GM12891 (cell line): Measurements from ENCODE around the gene SH3BP5L.
"Not testable (repeated sequence)": the region's sequence is repeated elsewhere in the genome, so short reads cannot be mapped to it uniquely, and the experiment has no call there.

Experiments
- DNase-seq: peaks from one replicate; pipeline ENCODE4 v3.0.0; 2011; ENCODE audit warnings: low spot score; ENCODE audit not compliant: insufficient read length
- FAIRE-seq: peaks from 2 replicates; lab custom pipeline; 2011; peaks lifted over from hg19 to GRCh38; lab: Jason Lieb, UNC
- PAX5 ChIP-seq: IDR thresholded peaks from 2 replicates; pipeline ENCODE4 v1.6.1; 2011; ENCODE audit warnings: low read length, moderate library complexity, mild to moderate bottlenecking; ENCODE audit not compliant: insufficient read depth, severe bottlenecking
- POLR2A ChIP-seq: IDR thresholded peaks from 2 replicates; pipeline ENCODE4 v1.6.1; 2011; ENCODE audit warnings: low read depth, low read length, control low read depth
- POLR2AphosphoS5 ChIP-seq: IDR thresholded peaks from 2 replicates; pipeline ENCODE4 v1.6.1; 2011; ENCODE audit warnings: low read depth, low read length, control low read depth
- POU2F2 ChIP-seq: IDR thresholded peaks from 2 replicates; pipeline ENCODE4 v1.6.1; 2011; ENCODE audit warnings: low read depth, mild to moderate bottlenecking, control low read depth, low read length, moderate library complexity
- SPI1 ChIP-seq: IDR thresholded peaks from 2 replicates; pipeline ENCODE4 v1.6.1; 2011; ENCODE audit warnings: low read depth, low read length, control low read depth
- TAF1 ChIP-seq: IDR thresholded peaks from 2 replicates; pipeline ENCODE4 v1.6.1; 2011; ENCODE audit warnings: low read depth, low read length, control low read depth

Gene SH3BP5L

GRCh38 chr1:248834343-248834940, 8.7 kb upstream of the SH3BP5L start:
- FAIRE-seq (peak; percentile 40), DNase-seq (no peak)
- TF ChIP-seq POLR2A (no peak), PAX5 (no peak), POU2F2 (no peak), SPI1 (no peak)

- TF ChIP-seq POLR2AphosphoS5 = no peak
- no peak for TF ChIP-seq TAF1
- no peak for TF ChIP-seq PAX5
- no peak for TF ChIP-seq SPI1
- no peak for TF ChIP-seq POU2F2
- no peak for TF ChIP-seq POLR2A
- no peak for DNase-seq
- no peak for FAIRE-seq
These were observed 6.1 kb upstream of the SH3BP5L start for GRCh38 chr1:248831842-248832241.

GRCh38 chr1:248830718-248831017, 5.0 kb upstream of the SH3BP5L start:
- not testable (repeated sequence) for DNase-seq, FAIRE-seq

GRCh38 chr1:248828845-248829244, 3.1 kb upstream of the SH3BP5L start:
- FAIRE-seq (no peak), DNase-seq (no peak)
- TF ChIP-seq PAX5 (no peak), SPI1 (no peak), POU2F2 (no peak), TAF1 (no peak), POLR2AphosphoS5 (no peak), POLR2A (no peak)

GRCh38 chr1:248825573-248825908, 174 bp downstream of the SH3BP5L start:
- TF ChIP-seq SPI1 (no peak), PAX5 (no peak), TAF1 (no peak), POLR2A (no peak), POLR2AphosphoS5 (no peak), POU2F2 (no peak)
- DNase-seq = no peak
- no peak for FAIRE-seq

- TF ChIP-seq POU2F2 = no peak
- TF ChIP-seq TAF1 = no peak
- TF ChIP-seq SPI1 = no peak
- no peak for TF ChIP-seq PAX5
- TF ChIP-seq POLR2A = no peak
- TF ChIP-seq POLR2AphosphoS5 = no peak
- FAIRE-seq = no peak
- no peak for DNase-seq
These were observed 579 bp downstream of the SH3BP5L start for GRCh38 chr1:248825136-248825535.

GRCh38 chr1:248824701-248825100, 1.0 kb downstream of the SH3BP5L start:
- no peak for FAIRE-seq
- DNase-seq = no peak

GRCh38 chr1:248824301-248824700, 1.4 kb downstream of the SH3BP5L start:
- FAIRE-seq (no peak), DNase-seq (no peak)
- TF ChIP-seq SPI1 (no peak), POLR2AphosphoS5 (no peak), PAX5 (no peak), TAF1 (no peak), POU2F2 (no peak), POLR2A (no peak)

More at GRCh38 chr1:248824701-248825100, 1.0 kb downstream of the SH3BP5L start:
- TF ChIP-seq POLR2A (no peak), PAX5 (no peak), SPI1 (no peak), POLR2AphosphoS5 (no peak), TAF1 (no peak), POU2F2 (no peak)

- no peak for TF ChIP-seq TAF1
- TF ChIP-seq SPI1 = no peak
- no peak for TF ChIP-seq PAX5
- TF ChIP-seq POLR2AphosphoS5 = no peak
- no peak for TF ChIP-seq POU2F2
- no peak for TF ChIP-seq POLR2A
- FAIRE-seq (no peak), DNase-seq (no peak)
These were observed 2.2 kb downstream of the SH3BP5L start for GRCh38 chr1:248823517-248824001.

GRCh38 chr1:248822148-248823032, 3.3 kb downstream of the SH3BP5L start:
- no peak for DNase-seq
- FAIRE-seq = no peak
- TF ChIP-seq SPI1 (peak; percentile 35; the same call in 1 of the 2 replicates), POLR2AphosphoS5 (no peak)

GRCh38 chr1:248821641-248822040, 4.1 kb downstream of the SH3BP5L start:
- FAIRE-seq (no peak), DNase-seq (no peak)
- TF ChIP-seq SPI1 (no peak), POLR2AphosphoS5 (no peak), PAX5 (no peak), TAF1 (no peak)
